Endodermal cell (in vitro differentiated cells): ENCODE measurements around the gene DNMT3A. TPM values are rescaled to one million over a fixed set of nuclear protein-coding genes. Genes with fewer than 3 reads are reported as not detected.

Experiments
- DNase-seq: peaks from one replicate; pipeline ENCODE4 v3.0.0-alpha.2; 2017
- H3K27ac ChIP-seq: 2 replicates; pipeline ENCODE4 v1.5.1; 2013; ENCODE audit warnings: mild to moderate bottlenecking, low read depth, low read length, moderate library complexity
- H3K27me3 ChIP-seq: 2 replicates; pipeline ENCODE4 v1.6.1; 2013; ENCODE audit warnings: mild to moderate bottlenecking, low read length, moderate library complexity; ENCODE audit not compliant: insufficient read depth, control insufficient read depth, poor library complexity, severe bottlenecking
- H3K36me3 ChIP-seq: 2 replicates; pipeline ENCODE4 v1.7.0; 2013; ENCODE audit warnings: mild to moderate bottlenecking, low read length, moderate library complexity; ENCODE audit not compliant: control insufficient read depth, insufficient read depth
- H3K4me1 ChIP-seq: one replicate; pipeline ENCODE4 v1.7.0; 2013; ENCODE audit warnings: low read length; ENCODE audit not compliant: control insufficient read depth, insufficient read depth
- H3K4me3 ChIP-seq: 2 replicates; pipeline ENCODE4 v1.5.1; 2013; ENCODE audit warnings: mild to moderate bottlenecking, low read length, moderate library complexity
- H3K9ac ChIP-seq: 2 replicates; pipeline ENCODE4 v1.6.1; 2013; ENCODE audit warnings: mild to moderate bottlenecking, low read length, moderate library complexity; ENCODE audit not compliant: poor library complexity, severe bottlenecking; ENCODE audit errors: extremely low read depth
- H3K9me3 ChIP-seq: 2 replicates; pipeline ENCODE4 v1.6.1; 2013; ENCODE audit warnings: mild to moderate bottlenecking, low read length, moderate library complexity; ENCODE audit not compliant: control insufficient read depth
- H3K27ac Mint-ChIP-seq: 2 replicates; pipeline ENCODE4 v1.8.0; 2020; ENCODE audit warnings: mixed read lengths
- H3K27me3 Mint-ChIP-seq: 2 replicates; pipeline ENCODE4 v1.8.0; 2021; ENCODE audit warnings: mild to moderate bottlenecking, mixed read lengths; ENCODE audit not compliant: insufficient read depth
- H3K36me3 Mint-ChIP-seq: 2 replicates; pipeline ENCODE4 v1.8.0; 2020; ENCODE audit warnings: low read depth, mixed read lengths
- H3K4me1 Mint-ChIP-seq: 2 replicates; pipeline ENCODE4 v1.8.0; 2020; ENCODE audit warnings: mixed read lengths
- H3K4me3 Mint-ChIP-seq: 2 replicates; pipeline ENCODE4 v1.8.0; 2020; ENCODE audit warnings: mild to moderate bottlenecking, moderate library complexity, mixed read lengths
- H3K9me3 Mint-ChIP-seq: 2 replicates; pipeline ENCODE4 v1.8.0; 2020; ENCODE audit warnings: mild to moderate bottlenecking, mixed read lengths
- WGBS, 2 experiments: methylation state at CpG; one replicate each; pipeline versions ENCODE4 v1.1.5 to v1.1.7; 2013; ENCODE audit warnings: missing lambda C conversion rate in 2 of 2, mixed read lengths in 1 of 2; ENCODE audit not compliant: insufficient coverage in 1 of 2, insufficient read length in 1 of 2; 5-methylcytosine and 5-hydroxymethylcytosine counted together
- total RNA-seq, 2 donors: library from RNA; stranded (reverse); fragmentation: NEBNext Ultra II Directional in 1 of 2; extraction: Animal tissue kit (Norgen Biotek cat#: 25700) in 1 of 2; gene quantifications; 2 replicates in 1 of 2; 3 replicates in 1 of 2; pipeline ENCODE4 v1.2.1, GENCODE V29; 2021
- TF ChIP-seq, protein P1 (sequence below): fragments of 200-600 bp; sonication (generic); conservative IDR thresholded peaks from 2 replicates; pipeline ENCODE4 v1.5.0; 2021; ENCODE audit warnings: antibody characterized with exemption, mild to moderate bottlenecking

Gene DNMT3A
- total RNA-seq, 2 donors from 2014 or later = 124 to 139 TPM

DNA sequence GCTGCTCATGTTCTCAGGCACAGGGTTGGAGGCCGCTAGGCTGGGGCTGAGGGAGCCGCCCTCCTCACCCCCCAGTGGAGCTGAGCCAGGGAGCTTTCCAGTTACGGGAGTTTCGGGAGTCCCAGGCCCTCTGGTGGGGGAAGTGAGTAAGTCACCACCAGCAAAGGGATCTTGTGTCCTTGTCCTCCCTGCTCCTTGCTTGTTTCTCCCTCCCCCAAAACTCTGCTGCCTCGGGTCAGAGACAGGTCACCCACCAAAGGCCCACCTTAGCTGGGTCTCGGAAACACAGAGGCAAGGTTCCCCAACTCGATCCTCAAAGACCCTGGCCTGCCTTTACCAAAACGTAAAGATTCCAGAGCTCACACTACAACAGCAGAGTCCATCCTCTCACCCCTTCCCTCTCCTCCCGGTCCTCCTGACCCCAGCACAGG is 112.9 kb downstream of the DNMT3A start:
- Histone ChIP-seq H3K9ac (peak overlapping the region; percentile 3), H3K27ac (peak overlapping the region; percentile 7), H3K4me1 (peaks cover 18% of the 10 kb centered on the region), H3K36me3 (peaks cover 17% of the 10 kb centered on the region), H3K27me3 (no peaks in the 10 kb centered on the region), H3K9me3 (no peaks in the 10 kb centered on the region), H3K4me3 (no peak overlapping the region)
- peak overlapping the region; percentile 95 for H3K27ac Mint-ChIP-seq
- 0 to 13% methylated on average over 2 to 9 of the region's 9 CpGs for WGBS, 2 experiments
- peak; percentile 95 for DNase-seq
- peak overlapping the region; percentile 20 for H3K4me3 Mint-ChIP-seq
- no peaks in the 10 kb centered on the region for H3K27me3 Mint-ChIP-seq
- peaks cover 31% of the 10 kb centered on the region for H3K4me1 Mint-ChIP-seq
- TF ChIP-seq, protein P1, sequence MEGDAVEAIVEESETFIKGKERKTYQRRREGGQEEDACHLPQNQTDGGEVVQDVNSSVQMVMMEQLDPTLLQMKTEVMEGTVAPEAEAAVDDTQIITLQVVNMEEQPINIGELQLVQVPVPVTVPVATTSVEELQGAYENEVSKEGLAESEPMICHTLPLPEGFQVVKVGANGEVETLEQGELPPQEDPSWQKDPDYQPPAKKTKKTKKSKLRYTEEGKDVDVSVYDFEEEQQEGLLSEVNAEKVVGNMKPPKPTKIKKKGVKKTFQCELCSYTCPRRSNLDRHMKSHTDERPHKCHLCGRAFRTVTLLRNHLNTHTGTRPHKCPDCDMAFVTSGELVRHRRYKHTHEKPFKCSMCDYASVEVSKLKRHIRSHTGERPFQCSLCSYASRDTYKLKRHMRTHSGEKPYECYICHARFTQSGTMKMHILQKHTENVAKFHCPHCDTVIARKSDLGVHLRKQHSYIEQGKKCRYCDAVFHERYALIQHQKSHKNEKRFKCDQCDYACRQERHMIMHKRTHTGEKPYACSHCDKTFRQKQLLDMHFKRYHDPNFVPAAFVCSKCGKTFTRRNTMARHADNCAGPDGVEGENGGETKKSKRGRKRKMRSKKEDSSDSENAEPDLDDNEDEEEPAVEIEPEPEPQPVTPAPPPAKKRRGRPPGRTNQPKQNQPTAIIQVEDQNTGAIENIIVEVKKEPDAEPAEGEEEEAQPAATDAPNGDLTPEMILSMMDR = peak; percentile 86
- peaks cover 23% of the 10 kb centered on the region for H3K36me3 Mint-ChIP-seq
- H3K9me3 Mint-ChIP-seq = no peaks in the 10 kb centered on the region

DNA sequence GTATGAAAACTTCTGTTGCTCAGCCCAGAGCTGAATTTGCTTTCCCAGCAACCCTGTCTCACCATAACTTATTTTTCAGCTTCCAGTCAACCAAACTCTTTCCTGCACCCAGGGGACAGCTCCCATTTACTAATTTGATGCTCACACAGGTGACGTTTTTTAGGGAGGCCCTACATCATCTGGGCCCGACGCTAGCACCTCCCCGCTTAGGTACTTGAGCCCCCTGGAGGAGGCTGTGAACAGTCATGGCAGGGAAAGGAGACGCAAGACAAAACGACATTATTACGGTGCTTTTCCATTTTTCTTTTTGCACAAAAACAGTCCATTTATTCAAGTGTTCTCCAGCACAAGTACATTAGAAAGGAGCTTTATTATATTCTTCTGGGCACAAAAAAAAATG is 114.1 kb downstream of the DNMT3A start:
- TF ChIP-seq, protein P1 = peak; percentile 51
- WGBS, 2 experiments = 78 to 91% methylated on average over 7 of the region's 7 CpGs
- H3K4me3 Mint-ChIP-seq = no peak overlapping the region
- H3K4me1 Mint-ChIP-seq = peaks cover 31% of the 10 kb centered on the region
- Histone ChIP-seq H3K27ac (no peak overlapping the region), H3K4me1 (peaks cover 18% of the 10 kb centered on the region), H3K9me3 (no peaks in the 10 kb centered on the region), H3K36me3 (peaks cover 4% of the 10 kb centered on the region), H3K4me3 (no peak overlapping the region), H3K9ac (no peak overlapping the region), H3K27me3 (no peaks in the 10 kb centered on the region)
- peaks cover 13% of the 10 kb centered on the region for H3K36me3 Mint-ChIP-seq
- no peak overlapping the region for H3K27ac Mint-ChIP-seq
- H3K9me3 Mint-ChIP-seq = no peaks in the 10 kb centered on the region
- H3K27me3 Mint-ChIP-seq = no peaks in the 10 kb centered on the region
- DNase-seq = no peak

DNA sequence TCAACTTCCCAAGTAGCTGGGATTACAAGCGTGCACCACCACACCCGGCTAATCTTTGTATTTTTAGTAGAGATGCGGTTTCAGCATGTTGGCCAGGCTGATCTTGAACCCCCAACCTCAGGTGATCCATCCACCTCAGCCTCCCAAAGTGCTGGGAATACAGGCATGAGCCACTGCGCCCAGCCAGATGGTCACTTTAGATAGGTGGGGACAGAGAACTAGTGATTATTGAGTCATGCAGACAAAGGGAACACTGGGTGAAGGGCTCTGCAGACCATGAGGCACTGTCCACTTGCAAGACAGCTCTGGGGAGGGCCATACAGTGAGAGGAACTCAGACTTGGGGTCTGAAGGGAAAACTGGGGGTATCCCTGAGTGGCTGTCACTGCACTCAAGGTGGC is 114.9 kb downstream of the DNMT3A start:
- H3K4me1 ChIP-seq = peaks cover 18% of the 10 kb centered on the region
- H3K27ac ChIP-seq = no peak overlapping the region
- Mint-ChIP-seq H3K27ac (no peak overlapping the region), H3K4me3 (no peak overlapping the region), H3K9me3 (no peaks in the 10 kb centered on the region), H3K4me1 (peaks cover 34% of the 10 kb centered on the region), H3K27me3 (no peaks in the 10 kb centered on the region), H3K36me3 (peaks cover 6% of the 10 kb centered on the region)
- TF ChIP-seq, protein P1 = no peak
- H3K4me3 ChIP-seq = no peak overlapping the region
- H3K36me3 ChIP-seq = no peaks in the 10 kb centered on the region
- no peaks in the 10 kb centered on the region for H3K9me3 ChIP-seq
- WGBS, 2 experiments = 89 to 96% methylated on average over 3 to 4 of the region's 4 CpGs
- H3K27me3 ChIP-seq = no peaks in the 10 kb centered on the region
- no peak for DNase-seq
- no peak overlapping the region for H3K9ac ChIP-seq
